ENCODE data around the gene MT1A. TPM values are rescaled to one million over a fixed set of nuclear protein-coding genes. Genes with fewer than 3 reads are reported as not detected.

The MT1A gene
- total RNA-seq, 1 donor from 2014 or later: 62.4 TPM

DNA sequence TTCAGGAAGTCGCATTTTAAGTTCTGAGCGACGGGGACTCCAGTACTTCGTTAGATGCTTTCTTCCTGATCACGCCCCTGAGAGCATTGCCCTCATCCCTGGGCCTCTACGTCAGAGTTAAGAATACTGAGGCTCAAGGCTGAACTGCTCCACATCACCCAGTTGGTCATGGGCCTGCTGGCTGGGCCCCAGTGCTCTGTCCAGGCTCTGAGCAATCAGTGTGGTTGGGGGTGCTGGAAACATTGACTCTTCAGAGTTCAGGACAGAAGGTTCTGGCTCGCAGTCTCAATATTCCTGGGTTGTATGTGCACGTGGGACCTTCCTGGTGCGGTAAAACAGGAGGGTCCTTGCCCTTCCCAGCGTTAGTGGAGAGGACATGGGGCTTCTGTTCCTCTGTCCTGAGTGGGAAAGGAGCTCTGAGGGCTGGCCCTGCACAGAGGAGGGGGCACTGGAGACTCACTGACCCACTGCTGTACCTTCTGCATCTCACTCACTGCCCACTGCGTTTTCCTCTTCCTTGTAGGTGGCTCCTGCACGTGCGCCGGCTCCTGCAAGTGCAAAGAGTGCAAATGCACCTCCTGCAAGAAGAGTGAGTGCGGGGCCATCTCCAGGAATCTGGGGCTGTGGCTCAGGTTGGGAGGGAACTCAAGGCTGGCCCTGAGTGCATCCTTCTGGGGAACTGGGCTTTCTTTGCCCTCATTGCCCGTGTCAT lies 12.4 kb upstream of the MT1A start:
- TF ChIP-seq, protein P1, sequence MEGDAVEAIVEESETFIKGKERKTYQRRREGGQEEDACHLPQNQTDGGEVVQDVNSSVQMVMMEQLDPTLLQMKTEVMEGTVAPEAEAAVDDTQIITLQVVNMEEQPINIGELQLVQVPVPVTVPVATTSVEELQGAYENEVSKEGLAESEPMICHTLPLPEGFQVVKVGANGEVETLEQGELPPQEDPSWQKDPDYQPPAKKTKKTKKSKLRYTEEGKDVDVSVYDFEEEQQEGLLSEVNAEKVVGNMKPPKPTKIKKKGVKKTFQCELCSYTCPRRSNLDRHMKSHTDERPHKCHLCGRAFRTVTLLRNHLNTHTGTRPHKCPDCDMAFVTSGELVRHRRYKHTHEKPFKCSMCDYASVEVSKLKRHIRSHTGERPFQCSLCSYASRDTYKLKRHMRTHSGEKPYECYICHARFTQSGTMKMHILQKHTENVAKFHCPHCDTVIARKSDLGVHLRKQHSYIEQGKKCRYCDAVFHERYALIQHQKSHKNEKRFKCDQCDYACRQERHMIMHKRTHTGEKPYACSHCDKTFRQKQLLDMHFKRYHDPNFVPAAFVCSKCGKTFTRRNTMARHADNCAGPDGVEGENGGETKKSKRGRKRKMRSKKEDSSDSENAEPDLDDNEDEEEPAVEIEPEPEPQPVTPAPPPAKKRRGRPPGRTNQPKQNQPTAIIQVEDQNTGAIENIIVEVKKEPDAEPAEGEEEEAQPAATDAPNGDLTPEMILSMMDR (conservative IDR thresholded peaks at IDR 0.05; ENCODE audit: low read depth, low read length): no peak
- no peak for DNase-seq (ENCODE audit: low read depth)
- peak overlapping the region; percentile 63 for H3K4me3 ChIP-seq (ENCODE audit: low read depth, low read length)

DNA sequence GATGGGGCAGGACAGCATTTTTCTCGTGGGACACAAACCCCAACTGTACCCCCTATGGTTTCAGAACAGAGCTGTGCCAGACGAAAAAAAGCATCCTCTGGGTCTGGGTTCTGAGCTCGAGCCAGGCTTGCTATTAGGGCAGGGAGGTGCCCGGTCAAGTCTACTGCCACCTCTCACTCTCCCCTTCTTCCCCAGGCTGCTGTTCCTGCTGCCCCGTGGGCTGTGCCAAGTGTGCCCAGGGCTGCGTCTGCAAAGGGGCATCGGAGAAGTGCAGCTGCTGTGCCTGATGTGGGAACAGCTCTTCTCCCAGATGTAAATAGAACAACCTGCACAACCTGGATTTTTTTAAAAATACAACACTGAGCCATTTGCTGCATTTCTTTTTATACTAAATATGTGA lies 11.8 kb upstream of the MT1A start:
- no peak for DNase-seq (ENCODE audit: low read depth)
- TF ChIP-seq, protein P1 (conservative IDR thresholded peaks at IDR 0.05; ENCODE audit: low read depth, low read length): no peak
- H3K4me3 ChIP-seq (ENCODE audit: low read depth, low read length): peak overlapping the region; percentile 63

DNA sequence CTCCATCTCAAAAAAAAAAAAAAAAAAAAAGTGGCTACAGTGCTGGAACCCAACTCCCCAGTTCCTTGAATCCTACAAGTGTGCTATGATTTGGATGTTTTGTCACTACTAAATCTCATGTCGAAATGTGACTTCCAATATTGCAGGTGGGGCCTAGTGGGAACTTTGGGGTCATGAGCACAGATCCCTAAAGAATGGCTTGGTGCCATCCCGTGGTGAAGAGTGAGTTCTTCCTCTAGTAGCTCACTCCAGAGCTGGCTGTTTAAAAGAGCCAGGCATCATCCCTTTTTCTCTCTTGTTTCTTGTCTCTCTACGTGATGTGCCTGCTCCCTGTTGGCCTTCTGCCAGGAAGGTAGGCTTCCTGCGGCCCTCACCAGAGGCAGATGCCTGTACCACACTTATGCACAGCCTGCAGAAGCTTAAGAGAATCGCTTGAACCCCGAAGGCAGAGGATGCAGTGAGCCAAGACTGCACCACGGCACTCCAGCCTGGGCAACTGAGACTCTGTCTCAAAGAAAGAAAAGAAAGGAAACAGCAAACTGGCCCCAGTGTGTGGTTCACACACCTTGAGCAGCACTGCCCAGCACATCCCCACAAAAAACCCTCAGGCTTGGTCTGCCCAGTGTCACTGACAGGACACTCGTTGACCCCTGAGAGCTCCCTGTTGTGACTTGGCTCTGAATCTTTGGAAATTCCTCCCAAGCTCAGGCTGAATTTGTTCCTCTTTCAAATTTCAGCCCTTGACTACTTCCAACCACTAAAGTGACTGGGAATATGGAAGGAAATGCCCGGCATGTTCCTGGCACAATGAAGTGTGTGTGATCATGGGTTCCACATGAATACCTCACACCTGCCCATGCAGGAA lies 9.7 kb upstream of the MT1A start:
- TF ChIP-seq, protein P1 (conservative IDR thresholded peaks at IDR 0.05; ENCODE audit: low read depth, low read length): peak; percentile 12
- no peak for DNase-seq (ENCODE audit: low read depth)
- H3K4me3 ChIP-seq (ENCODE audit: low read depth, low read length): no peak overlapping the region

DNA sequence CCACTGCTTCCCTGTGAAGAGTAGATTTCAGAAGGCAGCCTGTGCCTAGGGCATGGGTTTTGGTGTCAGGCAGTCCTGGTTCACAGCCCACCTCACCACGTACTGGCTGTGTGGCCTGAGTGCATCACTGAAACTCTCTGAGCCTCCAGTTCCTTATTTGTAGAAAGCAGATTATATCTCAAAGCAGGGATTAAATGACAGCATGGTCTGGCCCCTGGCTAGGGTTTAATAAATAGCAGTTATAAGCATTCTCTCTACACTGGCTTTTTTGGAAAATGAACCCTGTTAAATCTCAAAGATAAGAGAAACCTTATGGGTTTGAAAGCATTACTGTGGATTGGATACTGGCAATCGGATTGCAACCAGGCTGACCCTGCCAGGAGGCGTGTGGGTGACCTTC lies 8.9 kb upstream of the MT1A start:
- TF ChIP-seq, protein P1 (conservative IDR thresholded peaks at IDR 0.05; ENCODE audit: low read depth, low read length): no peak
- no peak for DNase-seq (ENCODE audit: low read depth)
- no peak overlapping the region for H3K4me3 ChIP-seq (ENCODE audit: low read depth, low read length)

DNA sequence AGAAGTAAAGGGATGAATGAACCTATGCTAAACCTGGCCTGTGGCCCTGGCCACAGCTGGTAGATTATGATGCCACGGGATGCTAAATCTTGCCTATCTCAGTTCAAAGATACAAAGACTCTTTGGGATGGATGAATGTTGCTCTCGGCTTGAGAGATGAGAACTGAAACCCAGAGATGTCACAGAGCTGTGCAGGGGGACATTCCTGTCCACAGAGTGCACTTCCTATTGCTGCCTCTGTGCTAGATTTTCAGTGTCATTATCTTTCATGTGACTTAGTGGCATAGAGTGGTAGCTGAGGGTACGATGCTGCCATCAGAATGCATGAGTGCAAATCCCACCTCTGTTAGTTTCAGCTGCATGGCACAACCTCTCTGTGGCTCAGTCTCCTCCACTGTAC lies 8.3 kb upstream of the MT1A start:
- no peak overlapping the region for H3K4me3 ChIP-seq (ENCODE audit: low read depth, low read length)
- no peak for DNase-seq (ENCODE audit: low read depth)
- TF ChIP-seq, protein P1 (conservative IDR thresholded peaks at IDR 0.05; ENCODE audit: low read depth, low read length): no peak

DNA sequence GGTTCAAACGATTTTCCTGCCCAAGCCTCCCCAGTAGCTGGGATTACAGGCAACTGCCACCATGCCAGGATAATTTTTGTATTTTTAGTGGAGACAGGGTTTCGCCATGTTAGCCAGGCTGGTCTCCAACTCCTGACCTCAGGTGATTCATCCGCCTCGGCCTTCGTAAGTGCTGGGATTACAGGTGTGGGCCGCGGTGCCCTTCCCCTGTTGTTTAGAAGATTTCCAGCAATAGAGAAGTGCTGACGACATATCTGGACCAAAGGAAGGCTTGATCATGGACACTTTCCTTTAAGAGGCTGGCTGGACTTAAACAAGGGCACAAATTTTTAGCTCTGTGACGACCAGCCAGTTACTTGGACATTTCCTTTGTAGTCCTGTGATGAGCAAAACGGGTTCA lies 7.3 kb upstream of the MT1A start:
- TF ChIP-seq, protein P1 (conservative IDR thresholded peaks at IDR 0.05; ENCODE audit: low read depth, low read length): no peak

More for the DNA sequence above, 7.3 kb upstream of the MT1A start:
- DNase-seq (ENCODE audit: low read depth): no peak
- no peak overlapping the region for H3K4me3 ChIP-seq (ENCODE audit: low read depth, low read length)

Data from epithelial cell of proximal tubule (primary cell).